Esophagus muscularis mucosa (tissue), 3 donors: ENCODE results near the gene UBXN6.

ENCODE experiments used
- POLR2AphosphoS5 ChIP-seq, 2 donors: sonication (generic); formaldehyde crosslinking; IDR thresholded peaks; one replicate each; pipeline ENCODE4 v1.6.1; 2017; ENCODE audit warnings: antibody characterized with exemption in 2 of 2
- TF ChIP-seq, protein P1 (sequence below), 3 experiments: fragments of 200-600 bp in 2 of 3; fragments of 450-650 bp in 1 of 3; sonication (generic) in 2 of 3; IDR thresholded peaks; one replicate each; pipeline ENCODE4 v1.5.1; 2017 to 2019; ENCODE audit warnings: antibody characterized with exemption in 3 of 3, mild to moderate bottlenecking in 2 of 3, moderate library complexity in 1 of 3

DNA sequence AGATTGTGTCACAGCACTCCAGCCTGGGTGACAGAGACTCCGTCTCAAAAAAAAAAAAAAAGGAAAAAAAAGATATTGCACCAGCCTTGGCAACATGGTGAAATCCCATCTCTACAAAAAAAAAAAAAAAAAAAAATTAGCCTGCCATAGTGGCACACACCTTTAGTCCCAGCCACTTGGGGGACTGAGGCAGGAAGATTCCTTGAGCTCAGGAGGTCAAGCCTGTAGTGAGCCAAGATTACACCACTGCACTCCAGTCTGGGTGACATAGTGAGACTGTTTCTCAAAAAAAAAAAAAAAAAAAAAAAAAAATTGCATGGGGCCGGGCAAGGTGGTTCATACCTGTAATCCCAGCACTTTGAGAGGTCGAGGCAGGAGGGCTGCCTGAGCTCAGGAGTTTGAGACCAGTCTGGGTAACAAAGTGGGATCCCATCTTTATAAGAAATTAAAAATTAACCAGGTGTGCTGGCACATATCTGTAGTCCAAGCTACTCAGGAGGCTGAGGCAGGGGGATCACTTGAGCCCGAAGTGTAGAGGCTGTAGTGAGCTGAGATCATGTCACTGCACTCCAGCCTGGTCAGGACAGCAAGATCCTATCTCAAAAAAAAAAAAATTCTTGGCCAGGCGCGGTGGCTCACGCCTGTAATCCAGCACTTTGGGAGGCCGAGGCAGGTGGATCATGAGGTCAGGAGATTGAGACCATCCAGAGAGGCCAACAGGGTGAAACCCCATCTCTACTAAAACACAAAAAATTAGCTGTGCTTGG is 7.4 kb upstream of the UBXN6 start:
- TF ChIP-seq, protein P1, sequence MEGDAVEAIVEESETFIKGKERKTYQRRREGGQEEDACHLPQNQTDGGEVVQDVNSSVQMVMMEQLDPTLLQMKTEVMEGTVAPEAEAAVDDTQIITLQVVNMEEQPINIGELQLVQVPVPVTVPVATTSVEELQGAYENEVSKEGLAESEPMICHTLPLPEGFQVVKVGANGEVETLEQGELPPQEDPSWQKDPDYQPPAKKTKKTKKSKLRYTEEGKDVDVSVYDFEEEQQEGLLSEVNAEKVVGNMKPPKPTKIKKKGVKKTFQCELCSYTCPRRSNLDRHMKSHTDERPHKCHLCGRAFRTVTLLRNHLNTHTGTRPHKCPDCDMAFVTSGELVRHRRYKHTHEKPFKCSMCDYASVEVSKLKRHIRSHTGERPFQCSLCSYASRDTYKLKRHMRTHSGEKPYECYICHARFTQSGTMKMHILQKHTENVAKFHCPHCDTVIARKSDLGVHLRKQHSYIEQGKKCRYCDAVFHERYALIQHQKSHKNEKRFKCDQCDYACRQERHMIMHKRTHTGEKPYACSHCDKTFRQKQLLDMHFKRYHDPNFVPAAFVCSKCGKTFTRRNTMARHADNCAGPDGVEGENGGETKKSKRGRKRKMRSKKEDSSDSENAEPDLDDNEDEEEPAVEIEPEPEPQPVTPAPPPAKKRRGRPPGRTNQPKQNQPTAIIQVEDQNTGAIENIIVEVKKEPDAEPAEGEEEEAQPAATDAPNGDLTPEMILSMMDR (IDR thresholded peaks at IDR 0.05) = no peak
- no peak for TF ChIP-seq POLR2AphosphoS5 (IDR thresholded peaks at IDR 0.05)
